ENCODE results near the gene RRAGA.
A peak's percentile ranks its signal among the peaks of the same experiment; 100 is the strongest.

Gene RRAGA

DNA sequence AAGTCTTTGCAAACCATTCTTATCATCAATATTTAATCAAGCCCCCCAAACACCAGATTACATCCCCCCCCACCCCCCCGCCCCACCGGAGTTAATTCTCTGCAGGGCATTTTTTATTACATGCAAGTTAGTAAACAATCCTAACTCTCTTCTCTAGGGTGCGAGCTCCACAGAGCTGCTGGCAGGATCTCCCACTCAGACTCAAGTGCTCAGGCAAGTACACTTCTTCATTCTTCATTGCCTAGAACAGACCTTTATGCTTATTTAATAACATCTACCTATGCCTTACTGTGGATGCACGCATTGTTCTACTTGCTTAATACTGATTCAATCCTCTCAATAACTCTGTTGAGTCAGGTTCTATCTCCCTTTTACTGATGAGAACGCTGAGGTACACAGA, 26.1 kb upstream of the RRAGA start:
- TF ChIP-seq, protein P1, sequence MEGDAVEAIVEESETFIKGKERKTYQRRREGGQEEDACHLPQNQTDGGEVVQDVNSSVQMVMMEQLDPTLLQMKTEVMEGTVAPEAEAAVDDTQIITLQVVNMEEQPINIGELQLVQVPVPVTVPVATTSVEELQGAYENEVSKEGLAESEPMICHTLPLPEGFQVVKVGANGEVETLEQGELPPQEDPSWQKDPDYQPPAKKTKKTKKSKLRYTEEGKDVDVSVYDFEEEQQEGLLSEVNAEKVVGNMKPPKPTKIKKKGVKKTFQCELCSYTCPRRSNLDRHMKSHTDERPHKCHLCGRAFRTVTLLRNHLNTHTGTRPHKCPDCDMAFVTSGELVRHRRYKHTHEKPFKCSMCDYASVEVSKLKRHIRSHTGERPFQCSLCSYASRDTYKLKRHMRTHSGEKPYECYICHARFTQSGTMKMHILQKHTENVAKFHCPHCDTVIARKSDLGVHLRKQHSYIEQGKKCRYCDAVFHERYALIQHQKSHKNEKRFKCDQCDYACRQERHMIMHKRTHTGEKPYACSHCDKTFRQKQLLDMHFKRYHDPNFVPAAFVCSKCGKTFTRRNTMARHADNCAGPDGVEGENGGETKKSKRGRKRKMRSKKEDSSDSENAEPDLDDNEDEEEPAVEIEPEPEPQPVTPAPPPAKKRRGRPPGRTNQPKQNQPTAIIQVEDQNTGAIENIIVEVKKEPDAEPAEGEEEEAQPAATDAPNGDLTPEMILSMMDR (IDR thresholded peaks at IDR 0.05; ENCODE audit: low read depth, low read length): no peak
- H3K4me3 ChIP-seq (ENCODE audit: low read depth, low read length): no peak overlapping the region

- H3K4me3 ChIP-seq (ENCODE audit: low read depth, low read length): no peak overlapping the region
- TF ChIP-seq, protein P1 (IDR thresholded peaks at IDR 0.05; ENCODE audit: low read depth, low read length): no peak
These were observed 22.9 kb upstream of the RRAGA start for GRCh38 chr9:19026375-19026774.

GRCh38 chr9:19027825-19028224, 21.4 kb upstream of the RRAGA start:
- no peak overlapping the region for H3K4me3 ChIP-seq (ENCODE audit: low read depth, low read length)
- TF ChIP-seq, protein P1 (IDR thresholded peaks at IDR 0.05; ENCODE audit: low read depth, low read length): no peak

GRCh38 chr9:19028835-19029451, 20.3 kb upstream of the RRAGA start:
- TF ChIP-seq, protein P1 (IDR thresholded peaks at IDR 0.05; ENCODE audit: low read depth, low read length): peak; percentile 45
- H3K4me3 ChIP-seq (ENCODE audit: low read depth, low read length): no peak overlapping the region

DNA sequence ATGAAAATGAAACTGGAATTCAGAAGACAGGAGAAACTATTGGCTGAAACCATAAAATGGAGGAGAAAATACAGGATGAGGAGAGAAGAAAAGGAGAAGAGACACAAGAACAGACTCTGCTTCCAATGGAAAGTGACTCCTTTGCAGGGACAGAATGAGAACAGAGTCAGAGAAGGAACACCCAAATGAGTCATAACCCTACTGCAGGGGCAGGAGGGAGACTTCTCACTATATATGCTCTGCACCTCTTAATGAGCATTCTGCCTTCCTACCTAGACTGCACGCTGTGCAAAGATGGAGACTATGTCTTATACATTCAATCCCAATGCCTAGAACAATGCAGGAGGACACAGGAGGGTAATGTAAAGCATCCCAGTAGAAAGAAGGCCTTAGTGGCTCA, 18.3 kb upstream of the RRAGA start:
- no peak overlapping the region for H3K4me3 ChIP-seq (ENCODE audit: low read depth, low read length)
- TF ChIP-seq, protein P1 (IDR thresholded peaks at IDR 0.05; ENCODE audit: low read depth, low read length): no peak

DNA sequence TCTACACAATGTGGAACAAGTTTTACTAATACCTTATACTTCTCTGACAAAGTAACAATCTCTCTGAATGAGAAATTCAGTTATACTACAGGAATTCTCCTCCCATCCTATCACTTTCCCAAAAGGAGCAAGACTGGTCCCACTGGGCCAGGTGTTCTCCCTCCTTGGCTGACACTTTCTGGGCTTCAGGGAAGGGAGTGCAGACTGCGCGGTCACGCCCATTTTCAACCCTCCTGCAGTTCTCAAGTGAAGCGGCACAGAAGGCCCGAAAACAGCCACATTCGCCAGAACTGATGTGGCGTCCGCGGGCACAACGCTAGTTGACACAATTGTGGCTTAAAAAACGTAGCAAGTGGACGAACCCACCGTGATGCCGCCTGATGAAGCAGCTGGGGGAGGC, 16.8 kb upstream of the RRAGA start:
- TF ChIP-seq, protein P1 (IDR thresholded peaks at IDR 0.05; ENCODE audit: low read depth, low read length): no peak
- no peak overlapping the region for H3K4me3 ChIP-seq (ENCODE audit: low read depth, low read length)

GRCh38 chr9:19033015-19033414, 16.2 kb upstream of the RRAGA start, which contains the start of gene SAXO1:
SAXO1 (minus strand) TSS chr9:19033209; CDS start chr9:19032908, 301 bp downstream.
- H3K4me3 ChIP-seq (ENCODE audit: low read depth, low read length): no peak within 1 kb of the TSS
- TF ChIP-seq, protein P1 (IDR thresholded peaks at IDR 0.05; ENCODE audit: low read depth, low read length): no peak

Data from WI38 (cell line).